Breast epithelium (tissue), 4 donors: ENCODE data around the gene ZSWIM6. TPM values are rescaled to one million over a fixed set of nuclear protein-coding genes. Genes with fewer than 3 reads are reported as not detected.

ENCODE experiments used
- DNase-seq, 2 donors: peaks; one replicate each; pipeline ENCODE4 v3.0.0-alpha.2; 2019; ENCODE audit warnings: low spot score in 2 of 2
- H3K27ac ChIP-seq, 2 donors: fragments of 200-600 bp; sonication (generic) in 1 of 2; one replicate each; pipeline ENCODE4 v1.5.1; 2016 to 2019; ENCODE audit warnings: mild to moderate bottlenecking in 1 of 2
- H3K27me3 ChIP-seq, 2 donors: fragments of 200-600 bp; sonication (generic) in 1 of 2; one replicate each; pipeline versions ENCODE4 v1.5.1 to v1.6.0; 2017 to 2019; ENCODE audit warnings: control low read depth in 1 of 2, mild to moderate bottlenecking in 1 of 2
- H3K36me3 ChIP-seq: fragments of 200-600 bp; one replicate; pipeline ENCODE4 v1.5.1; 2019
- H3K4me1 ChIP-seq, 2 donors: fragments of 200-600 bp; sonication (generic); one replicate each; pipeline ENCODE4 v1.5.1; 2016 to 2019; ENCODE audit warnings: control low read depth in 1 of 2
- H3K4me3 ChIP-seq, 3 donors: fragments of 200-600 bp; sonication (generic); 1 replicate in 2 of 3; 2 replicates in 1 of 3; pipeline ENCODE4 v1.5.1; 2016 to 2019; ENCODE audit warnings: mild to moderate bottlenecking in 3 of 3, moderate library complexity in 2 of 3
- H3K9me3 ChIP-seq, 2 donors: fragments of 200-600 bp; sonication (generic) in 1 of 2; one replicate each; pipeline ENCODE4 v1.5.1; 2016 to 2019; ENCODE audit warnings: control low read depth in 1 of 2
- CTCF ChIP-seq, 3 donors: fragments of 450-650 bp; IDR thresholded peaks; one replicate each; pipeline ENCODE4 v1.5.1; 2016 to 2017; ENCODE audit warnings: antibody characterized with exemption in 3 of 3, mild to moderate bottlenecking in 3 of 3, moderate library complexity in 3 of 3
- POLR2A ChIP-seq: fragments of 450-650 bp; IDR thresholded peaks from one replicate; pipeline ENCODE4 v1.6.1; 2016; ENCODE audit warnings: antibody characterized with exemption, mild to moderate bottlenecking, moderate library complexity
- POLR2AphosphoS5 ChIP-seq, 3 donors: sonication (generic); formaldehyde crosslinking; IDR thresholded peaks; one replicate each; pipeline ENCODE4 v1.6.1; 2017; ENCODE audit warnings: antibody characterized with exemption in 3 of 3
- intact Hi-C: fragments of 100-400 bp; cut with DNase I; formaldehyde crosslinking; loops from one replicate; pipeline ENCODE4 v1.15.1; 2023; ENCODE audit warnings: low total_unique reads
- total RNA-seq, 3 donors: library from RNA; depleted of rRNA; stranded (reverse); fragments of >200 nt; gene quantifications; one replicate each; pipeline ENCODE4 v1.1.0, GENCODE V29; 2016

Gene ZSWIM6
- total RNA-seq, 3 donors from 2014 or later = 10.2 to 16.8 (median 11.2) TPM

GRCh38 chr5:61397937-61398336 is 65.9 kb downstream of the ZSWIM6 start:
- Histone ChIP-seq H3K9me3 (no peaks in the 10 kb centered on the region), H3K27me3 (no peaks in the 10 kb centered on the region), H3K4me1 (no peaks in the 10 kb centered on the region), H3K36me3 (no peaks in the 10 kb centered on the region), H3K4me3 (no peak overlapping the region), H3K27ac (no peak overlapping the region)
- intact Hi-C loops = no loop called here
- TF ChIP-seq POLR2AphosphoS5 (IDR thresholded peaks at IDR 0.05) (no peak), CTCF (IDR thresholded peaks at IDR 0.05) (no peak), POLR2A (no peak)
- DNase-seq = no peak

- H3K36me3 ChIP-seq = no peaks in the 10 kb centered on the region
- H3K4me3 ChIP-seq = no peak overlapping the region
- no peaks in the 10 kb centered on the region for H3K4me1 ChIP-seq
- H3K9me3 ChIP-seq = no peaks in the 10 kb centered on the region
- TF ChIP-seq POLR2AphosphoS5 (IDR thresholded peaks at IDR 0.05) (no peak), CTCF (IDR thresholded peaks at IDR 0.05) (no peak), POLR2A (no peak)
- intact Hi-C loops = no loop called here
- DNase-seq = no peak
- H3K27ac ChIP-seq = no peak overlapping the region
- H3K27me3 ChIP-seq = no peaks in the 10 kb centered on the region
Measured at GRCh38 chr5:61398440-61398839, 66.4 kb downstream of the ZSWIM6 start.

GRCh38 chr5:61399679-61400078 is 67.6 kb downstream of the ZSWIM6 start:
- no peak for DNase-seq
- TF ChIP-seq POLR2AphosphoS5 (IDR thresholded peaks at IDR 0.05) = no peak
- no peak for TF ChIP-seq POLR2A
- TF ChIP-seq CTCF (IDR thresholded peaks at IDR 0.05) = no peak
- intact Hi-C loops = no loop called here
- H3K4me3 ChIP-seq = no peak overlapping the region
- H3K27ac ChIP-seq = no peak overlapping the region
- no peaks in the 10 kb centered on the region for H3K36me3 ChIP-seq
- H3K4me1 ChIP-seq = no peaks in the 10 kb centered on the region
- no peaks in the 10 kb centered on the region for H3K27me3 ChIP-seq
- no peaks in the 10 kb centered on the region for H3K9me3 ChIP-seq

GRCh38 chr5:61401726-61402125 is 69.7 kb downstream of the ZSWIM6 start:
- Histone ChIP-seq H3K36me3 (no peaks in the 10 kb centered on the region), H3K9me3 (no peaks in the 10 kb centered on the region), H3K27me3 (no peaks in the 10 kb centered on the region), H3K4me3 (no peak overlapping the region), H3K4me1 (no peaks in the 10 kb centered on the region), H3K27ac (no peak overlapping the region)
- intact Hi-C loops = no loop called here
- no peak for DNase-seq
- no peak for TF ChIP-seq POLR2AphosphoS5 (IDR thresholded peaks at IDR 0.05)
- no peak for TF ChIP-seq POLR2A
- no peak for TF ChIP-seq CTCF (IDR thresholded peaks at IDR 0.05)

- H3K9me3 ChIP-seq = no peaks in the 10 kb centered on the region
- H3K4me3 ChIP-seq = no peak overlapping the region
- no peaks in the 10 kb centered on the region for H3K36me3 ChIP-seq
- no peak overlapping the region for H3K27ac ChIP-seq
- intact Hi-C loops = no loop called here
- H3K4me1 ChIP-seq = no peaks in the 10 kb centered on the region
- H3K27me3 ChIP-seq = no peaks in the 10 kb centered on the region
- DNase-seq = no peak
- TF ChIP-seq POLR2AphosphoS5 (IDR thresholded peaks at IDR 0.05) = no peak
- TF ChIP-seq CTCF (IDR thresholded peaks at IDR 0.05) = no peak
- TF ChIP-seq POLR2A = no peak
Measured at GRCh38 chr5:61402244-61402823, 70.3 kb downstream of the ZSWIM6 start.
